Measurements from ENCODE around the gene GDF7.
"Not testable (repeated sequence)": the region's sequence is repeated elsewhere in the genome, so short reads cannot be mapped to it uniquely, and the experiment has no call there.

Gene GDF7

GRCh38 chr2:20702563-20702962, 35.6 kb downstream of the GDF7 start:
- Histone ChIP-seq H3K27ac (no peak overlapping the region), H3K4me3 (no peak overlapping the region)
- no peak for TF ChIP-seq CTCF (IDR thresholded peaks at IDR 0.05)
- no peak for DNase-seq (ENCODE audit: low spot score)

GRCh38 chr2:20704886-20705285, 37.9 kb downstream of the GDF7 start:
- no peak for DNase-seq (ENCODE audit: low spot score)
- TF ChIP-seq CTCF (IDR thresholded peaks at IDR 0.05) = no peak
- H3K27ac ChIP-seq = no peak overlapping the region
- no peak overlapping the region for H3K4me3 ChIP-seq

GRCh38 chr2:20706217-20706616, 39.3 kb downstream of the GDF7 start:
- no peak for DNase-seq (ENCODE audit: low spot score)
- no peak for TF ChIP-seq CTCF (IDR thresholded peaks at IDR 0.05)
- Histone ChIP-seq H3K27ac (no peak overlapping the region), H3K4me3 (no peak overlapping the region)

- H3K4me3 ChIP-seq = no peak overlapping the region
- no peak for TF ChIP-seq CTCF (IDR thresholded peaks at IDR 0.05)
- no peak for DNase-seq (ENCODE audit: low spot score)
- H3K27ac ChIP-seq = no peak overlapping the region
Observed at GRCh38 chr2:20706786-20707185, 39.8 kb downstream of the GDF7 start.

- no peak overlapping the region for H3K4me3 ChIP-seq
- DNase-seq (ENCODE audit: low spot score) = no peak
- H3K27ac ChIP-seq = no peak overlapping the region
- no peak for TF ChIP-seq CTCF (IDR thresholded peaks at IDR 0.05)
Observed at GRCh38 chr2:20707601-20708000, 40.7 kb downstream of the GDF7 start.

- H3K27ac ChIP-seq, H3K4me3 ChIP-seq: not testable (repeated sequence)
Observed at GRCh38 chr2:20711641-20712040, 44.7 kb downstream of the GDF7 start.

GRCh38 chr2:20713585-20713984, 46.6 kb downstream of the GDF7 start:
- H3K4me3 ChIP-seq; H3K27ac ChIP-seq; DNase-seq (ENCODE audit: low spot score): not testable (repeated sequence)

More at GRCh38 chr2:20711641-20712040, 44.7 kb downstream of the GDF7 start:
- not testable (repeated sequence) for DNase-seq (ENCODE audit: low spot score)

GRCh38 chr2:20714412-20714811, 47.5 kb downstream of the GDF7 start:
- H3K27ac ChIP-seq; H3K4me3 ChIP-seq; DNase-seq (ENCODE audit: low spot score): not testable (repeated sequence)

GRCh38 chr2:20716164-20716563, 49.2 kb downstream of the GDF7 start:
- not testable (repeated sequence) for H3K4me3 ChIP-seq; H3K27ac ChIP-seq; DNase-seq (ENCODE audit: low spot score)

Measured in coronary artery (tissue), 2 donors.